NOMO-1 (cell line): Measurements from ENCODE around the gene UQCC2.

Experiments
- DNase-seq, 2 experiments: peaks; one replicate each; lab custom pipeline; 2025; ENCODE audit not compliant: unreplicated experiment in 2 of 2; lab: John Stamatoyannopoulos, UW

Gene UQCC2

DNA sequence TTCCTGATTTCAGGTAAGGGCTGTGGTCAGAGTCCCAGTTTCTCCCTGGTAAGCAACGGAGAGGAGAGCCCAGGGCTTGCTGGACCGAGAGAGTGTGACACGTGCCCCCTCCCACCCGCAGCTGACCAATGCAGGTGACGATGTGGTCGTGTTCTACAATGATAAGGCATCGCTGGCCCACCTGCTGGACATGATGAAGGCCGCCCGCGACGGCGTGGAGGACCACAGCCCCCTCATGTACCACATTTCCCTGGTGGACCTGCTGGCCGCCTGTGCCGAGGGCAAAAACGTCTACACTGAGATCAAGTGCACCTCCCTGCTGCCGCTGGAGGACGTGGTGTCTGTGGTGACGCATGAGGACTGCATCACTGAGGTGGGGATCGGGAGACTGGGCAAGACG, 31.7 kb downstream of the UQCC2 start:
- no peak for DNase-seq

DNA sequence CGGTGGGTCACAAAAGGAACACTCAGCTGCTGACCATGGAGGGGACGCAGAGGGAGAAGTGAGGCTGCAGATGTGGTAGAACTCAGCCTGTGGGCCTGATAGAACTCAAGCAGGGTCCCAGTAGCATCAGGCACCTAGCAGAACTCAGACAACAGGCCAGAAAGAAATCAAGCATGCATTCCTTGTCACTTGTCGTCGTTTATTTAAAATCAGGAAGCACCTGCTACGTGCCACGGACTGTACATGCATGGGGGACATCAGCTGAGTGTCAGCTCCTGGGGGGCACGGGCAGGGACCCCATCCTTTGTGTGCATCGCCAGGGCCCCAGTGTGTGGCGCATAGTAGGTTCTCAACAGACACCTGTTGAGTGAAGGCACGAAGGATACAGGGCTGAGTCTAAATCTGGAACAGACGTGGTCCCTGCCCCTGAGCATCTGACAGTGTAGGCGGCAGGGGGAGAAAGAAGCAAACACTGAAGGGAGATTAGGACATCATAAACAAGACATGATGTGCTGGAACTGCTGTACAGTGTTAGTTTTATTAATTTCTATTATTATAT, 32.5 kb downstream of the UQCC2 start:
- no peak for DNase-seq

DNA sequence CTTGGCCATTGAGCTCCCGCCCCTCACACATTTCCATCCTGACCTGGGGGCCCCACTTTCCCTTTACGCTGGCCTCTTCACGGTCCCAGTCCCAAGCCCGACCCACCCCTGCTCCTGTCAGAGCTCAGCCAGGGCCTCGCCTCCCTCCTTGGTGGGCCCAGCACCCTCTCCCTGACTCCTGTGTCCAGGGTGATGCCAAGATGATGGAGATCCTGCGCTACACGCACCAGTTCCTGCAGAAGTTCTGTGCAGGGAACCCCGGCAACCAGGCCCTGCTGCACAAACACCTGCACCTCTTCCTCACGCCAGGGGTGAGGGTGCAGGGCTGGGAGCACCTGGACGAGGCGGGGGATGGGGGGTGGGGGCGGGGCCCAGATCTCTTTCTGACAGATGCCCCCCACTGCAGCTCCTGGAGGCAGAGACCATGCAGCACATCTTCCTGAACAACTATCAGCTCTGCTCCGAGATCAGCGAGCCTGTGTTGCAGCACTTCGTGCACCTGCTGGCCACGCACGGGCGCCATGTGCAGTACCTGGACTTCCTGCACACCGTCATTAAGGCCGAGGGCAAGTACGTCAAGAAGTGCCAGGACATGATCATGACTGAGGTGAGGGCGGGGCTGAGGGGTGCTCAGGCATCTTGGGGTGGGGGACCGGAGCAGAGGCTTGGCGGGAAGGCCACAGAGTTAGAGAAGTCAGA, 33.1 kb downstream of the UQCC2 start:
- no peak for DNase-seq

DNA sequence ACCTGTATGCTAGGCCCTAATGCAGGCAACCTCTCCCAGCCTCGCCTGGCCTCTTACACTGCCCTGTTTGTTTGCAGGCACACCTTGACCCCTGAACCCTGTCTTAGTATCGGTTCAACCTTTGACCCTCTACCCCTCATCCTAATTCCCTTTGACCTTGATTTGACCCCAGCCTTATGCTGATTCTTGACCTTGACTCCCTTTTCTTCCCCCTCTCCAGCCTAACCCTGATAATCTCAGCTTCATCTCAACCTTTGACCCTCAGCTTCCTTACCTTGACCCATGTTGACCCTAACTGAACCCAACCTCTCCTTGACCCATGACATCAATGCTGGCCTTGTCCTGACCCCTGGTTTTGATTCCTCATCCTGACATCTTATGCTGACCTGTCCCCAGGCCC, 33.8 kb downstream of the UQCC2 start:
- no peak for DNase-seq

DNA sequence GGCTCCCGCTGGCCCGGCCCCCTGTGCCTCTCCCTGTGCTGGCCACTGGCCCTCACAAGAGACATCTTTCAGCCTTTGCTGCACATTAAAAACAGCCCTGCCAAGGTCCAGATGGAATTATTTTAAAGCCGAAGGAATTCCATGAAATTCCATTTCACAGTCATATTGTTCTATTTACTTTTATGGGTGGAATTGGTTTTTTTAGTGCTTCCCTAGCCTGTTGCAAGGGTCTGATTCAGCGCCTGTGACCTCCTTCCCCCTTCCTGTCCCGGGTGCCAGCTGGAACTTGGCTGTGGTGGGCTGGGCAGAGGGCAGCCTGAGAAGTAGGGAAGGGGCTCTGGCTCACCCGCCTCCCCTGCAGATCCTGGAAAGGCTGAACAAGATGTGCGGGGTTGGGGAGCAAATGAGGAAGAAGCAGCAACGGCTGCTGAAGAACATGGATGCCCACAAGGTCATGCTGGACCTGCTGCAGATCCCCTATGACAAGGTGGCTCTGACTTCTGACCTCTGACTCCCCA, 34.3 kb downstream of the UQCC2 start:
- no peak for DNase-seq

DNA sequence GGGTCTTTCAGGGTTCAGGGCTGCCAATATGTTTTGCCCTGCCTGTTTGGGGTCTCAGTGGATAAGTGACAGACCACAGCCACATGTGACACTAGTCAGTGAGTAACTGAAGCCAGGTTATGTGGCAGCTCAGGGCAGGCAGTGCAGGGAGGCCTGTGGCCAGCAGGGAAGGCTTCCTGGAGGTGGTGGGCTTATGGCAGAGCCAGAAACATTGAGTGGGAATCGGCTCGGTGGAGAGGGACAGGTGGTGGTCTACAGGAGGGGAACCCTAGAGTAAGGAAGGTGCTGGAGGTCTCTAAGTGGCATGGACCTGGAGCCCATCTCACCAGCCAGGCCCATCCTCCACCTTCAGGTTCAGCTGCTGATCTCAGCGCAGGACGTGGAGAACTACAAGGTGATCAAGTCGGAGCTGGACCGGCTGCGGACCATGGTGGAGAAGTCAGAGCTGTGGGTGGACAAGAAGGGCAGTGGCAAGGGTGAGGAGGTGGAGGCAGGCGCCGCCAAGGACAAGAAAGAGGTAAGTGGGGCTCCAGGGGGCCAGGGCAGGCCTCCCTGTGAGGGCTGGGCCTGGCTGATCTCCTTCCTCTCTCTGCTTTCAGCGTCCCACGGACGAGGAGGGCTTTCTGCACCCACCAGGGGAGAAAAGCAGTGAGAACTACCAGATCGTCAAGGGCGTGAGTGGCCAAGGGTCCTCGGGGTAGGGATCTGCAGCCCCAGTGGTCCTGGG, 34.9 kb downstream of the UQCC2 start:
- no peak for DNase-seq

DNA sequence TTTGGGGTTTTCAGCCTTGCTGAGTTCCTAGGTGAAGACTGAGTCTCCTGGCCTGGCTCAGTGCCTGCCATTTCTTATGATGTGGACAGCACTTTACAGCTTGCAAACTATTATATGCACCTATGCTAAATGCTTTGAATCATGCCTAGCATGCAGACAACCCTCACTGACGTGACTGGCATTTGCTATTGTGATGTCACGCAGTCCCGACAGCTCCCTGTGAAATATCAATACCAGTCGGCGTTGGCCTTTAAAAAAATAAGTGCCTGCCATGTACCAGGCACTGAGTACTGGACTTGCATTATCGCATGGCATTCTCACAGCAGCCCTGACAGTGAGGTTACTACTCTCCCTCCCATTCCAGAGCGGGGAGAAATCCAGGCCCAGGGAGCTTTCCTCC, 35.5 kb downstream of the UQCC2 start:
- no peak for DNase-seq

DNA sequence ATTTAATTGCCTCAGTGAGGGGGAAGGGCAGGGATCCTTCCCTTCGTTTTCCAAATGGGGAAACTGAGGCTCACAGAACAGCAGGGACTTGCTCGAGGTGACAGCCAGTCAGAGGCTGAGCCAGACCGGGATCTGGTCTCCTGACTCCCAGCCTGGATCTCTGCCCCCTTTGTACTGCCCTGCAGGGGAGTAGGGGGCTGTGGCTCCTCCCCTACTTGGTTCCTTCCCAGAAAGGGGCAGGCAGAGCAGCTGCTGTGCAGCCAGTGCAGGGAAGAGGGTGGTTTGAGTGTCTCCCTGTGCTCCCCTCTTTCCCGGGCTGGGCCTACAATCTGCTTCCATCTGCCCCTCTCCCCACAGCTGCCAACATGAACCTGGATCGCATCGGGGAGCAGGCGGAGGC, 37.6 kb downstream of the UQCC2 start:
- no peak for DNase-seq

DNA sequence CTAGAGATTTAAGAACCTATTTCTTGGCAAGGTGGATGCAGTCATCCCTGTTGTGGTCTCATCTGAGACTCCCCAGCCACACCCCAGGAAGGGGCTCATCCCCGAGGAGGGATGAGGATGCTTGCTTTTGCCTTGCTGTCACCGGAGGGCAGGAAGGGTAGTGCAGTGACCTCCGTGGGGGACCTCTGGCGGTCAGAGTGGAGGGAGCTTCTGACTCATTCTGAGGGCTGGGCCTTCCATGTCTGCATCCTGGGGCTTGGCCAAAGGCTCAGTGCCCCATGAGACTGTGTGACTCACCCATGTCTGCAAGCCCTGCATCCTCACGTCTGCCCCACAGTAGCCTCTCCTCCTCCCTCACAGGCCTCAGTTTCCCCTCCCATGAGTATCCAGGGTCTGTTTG, 38.7 kb downstream of the UQCC2 start:
- peak in 1 of 2 experiments; percentile 2 for DNase-seq

DNA sequence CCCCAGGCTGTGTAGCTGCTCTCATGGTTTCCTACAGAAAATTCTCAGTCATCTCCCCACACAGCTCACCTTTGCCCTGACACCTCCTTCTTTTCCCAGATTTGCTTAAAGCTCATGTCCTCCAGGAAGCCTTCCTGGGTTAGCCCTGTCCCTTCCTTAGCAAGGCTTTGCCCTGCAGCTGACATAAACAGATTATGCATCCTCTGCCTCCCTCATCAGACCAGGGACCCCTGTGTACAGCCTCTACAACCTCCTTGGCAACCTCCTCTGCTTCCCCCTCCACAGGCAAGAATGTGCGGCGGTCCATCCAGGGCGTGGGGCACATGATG, 39.8 kb downstream of the UQCC2 start:
- DNase-seq: no peak

DNA sequence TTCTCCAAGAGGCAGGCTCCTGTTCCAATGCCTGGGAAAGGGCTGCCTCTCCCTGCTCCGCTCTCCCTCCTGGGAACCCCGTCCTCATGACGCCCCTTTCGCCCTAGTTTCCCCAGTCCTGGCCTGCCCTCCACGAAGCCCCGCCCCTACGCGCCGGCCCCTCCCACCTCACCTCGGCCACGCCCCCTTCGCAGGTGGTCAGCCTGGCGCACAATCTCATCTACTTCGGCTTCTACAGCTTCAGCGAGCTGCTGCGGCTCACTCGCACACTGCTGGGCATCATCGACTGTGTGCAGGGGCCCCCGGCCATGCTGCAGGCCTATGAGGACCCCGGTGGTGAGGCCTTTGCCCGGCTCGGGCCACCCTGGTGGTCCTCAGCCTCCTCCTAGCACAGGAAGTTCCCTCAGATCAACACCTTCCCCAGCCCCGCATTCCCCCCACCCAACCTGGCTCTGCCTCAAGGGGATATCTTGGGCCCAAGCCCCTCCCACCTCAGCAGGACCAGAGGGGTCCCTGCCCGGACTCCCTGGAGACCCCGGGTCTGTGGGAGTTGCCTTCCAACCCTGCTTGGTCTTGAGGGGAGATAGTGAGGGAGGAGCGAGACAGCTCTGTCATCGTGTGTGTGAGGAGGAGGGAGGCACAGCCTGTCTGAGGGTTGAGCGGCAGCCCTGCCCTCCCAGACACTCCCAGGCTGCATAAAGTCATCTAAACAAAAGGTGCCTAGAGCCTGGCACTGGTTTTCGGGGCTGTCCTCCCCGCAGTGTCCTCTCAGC, 40.3 kb downstream of the UQCC2 start:
- DNase-seq: no peak

DNA sequence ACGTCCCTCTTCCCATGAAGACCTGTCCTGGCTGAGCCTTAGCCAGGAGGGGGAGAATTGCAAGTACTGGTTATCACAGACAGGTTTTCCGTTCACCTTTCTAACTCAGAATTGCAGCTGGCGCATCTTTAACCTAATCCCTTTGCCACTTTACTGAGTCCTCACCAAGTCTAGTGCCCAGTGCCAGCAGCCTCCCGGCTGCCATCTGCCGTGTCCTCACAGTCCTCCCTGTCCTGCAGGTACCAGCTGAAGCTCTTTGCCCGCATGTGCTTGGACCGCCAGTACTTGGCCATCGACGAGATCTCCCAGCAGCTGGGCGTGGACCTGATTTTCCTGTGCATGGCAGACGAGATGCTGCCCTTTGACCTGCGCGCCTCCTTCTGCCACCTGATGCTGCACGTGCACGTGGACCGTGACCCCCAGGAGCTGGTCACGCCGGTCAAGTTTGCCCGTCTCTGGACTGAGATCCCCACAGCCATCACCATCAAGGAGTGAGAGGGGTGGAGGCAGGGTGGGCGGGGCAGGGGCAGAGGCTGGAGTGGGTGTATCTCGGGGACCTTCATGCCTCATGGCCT, 41.3 kb downstream of the UQCC2 start:
- no peak for DNase-seq

DNA sequence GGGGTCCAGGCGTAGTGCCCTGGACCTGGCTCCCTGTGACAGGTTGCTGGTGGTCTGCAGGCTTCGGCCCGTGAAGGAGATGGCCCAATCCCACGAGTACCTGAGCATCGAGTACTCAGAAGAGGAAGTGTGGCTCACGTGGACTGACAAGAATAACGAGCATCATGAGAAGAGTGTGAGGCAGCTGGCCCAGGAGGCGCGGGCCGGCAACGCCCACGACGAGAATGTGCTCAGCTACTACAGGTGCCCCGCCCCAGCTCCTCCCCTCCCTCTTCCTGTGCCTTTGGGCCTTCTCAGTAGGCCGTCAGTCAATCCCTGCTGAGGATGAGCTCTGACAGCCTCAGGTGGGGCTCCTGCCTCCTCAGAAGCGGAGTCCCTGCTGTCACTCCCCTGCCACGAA, 42.6 kb downstream of the UQCC2 start:
- no peak for DNase-seq

DNA sequence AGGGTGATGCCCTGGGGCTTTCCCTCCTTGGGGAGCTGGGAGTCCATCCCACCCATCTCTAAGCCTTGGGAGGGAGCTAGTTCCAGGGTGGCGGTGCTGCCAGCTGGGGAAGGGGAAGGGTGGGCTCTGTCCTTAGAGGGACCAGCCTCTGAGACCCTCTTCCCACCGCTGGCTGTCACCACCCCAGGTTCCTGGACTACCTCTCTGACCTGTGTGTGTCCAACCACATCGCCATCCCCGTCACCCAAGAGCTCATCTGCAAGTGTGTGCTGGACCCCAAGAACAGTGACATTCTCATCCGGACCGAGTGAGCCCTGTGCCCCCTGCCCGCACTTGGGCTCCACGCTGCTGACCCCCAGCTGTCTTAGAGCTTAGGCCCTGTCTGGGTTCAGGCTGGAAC, 43.2 kb downstream of the UQCC2 start:
- DNase-seq: no peak

DNA sequence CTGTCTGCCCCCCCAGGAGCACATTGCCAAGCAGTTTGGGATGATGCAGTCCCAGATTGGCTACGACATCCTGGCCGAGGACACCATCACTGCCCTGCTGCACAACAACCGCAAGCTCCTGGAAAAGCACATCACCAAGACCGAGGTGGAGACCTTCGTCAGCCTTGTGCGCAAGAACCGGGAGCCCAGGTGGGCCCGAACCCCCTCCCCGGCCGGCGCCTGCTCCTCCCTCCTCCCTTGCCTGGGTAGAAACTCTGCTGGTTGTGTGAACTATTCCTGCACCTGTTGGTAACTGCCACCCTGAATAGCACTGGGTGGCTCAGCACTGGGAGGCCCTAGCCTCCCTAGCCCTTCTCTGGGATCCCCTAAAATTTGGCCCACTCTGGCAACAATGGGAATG, 43.7 kb downstream of the UQCC2 start:
- DNase-seq: no peak

DNA sequence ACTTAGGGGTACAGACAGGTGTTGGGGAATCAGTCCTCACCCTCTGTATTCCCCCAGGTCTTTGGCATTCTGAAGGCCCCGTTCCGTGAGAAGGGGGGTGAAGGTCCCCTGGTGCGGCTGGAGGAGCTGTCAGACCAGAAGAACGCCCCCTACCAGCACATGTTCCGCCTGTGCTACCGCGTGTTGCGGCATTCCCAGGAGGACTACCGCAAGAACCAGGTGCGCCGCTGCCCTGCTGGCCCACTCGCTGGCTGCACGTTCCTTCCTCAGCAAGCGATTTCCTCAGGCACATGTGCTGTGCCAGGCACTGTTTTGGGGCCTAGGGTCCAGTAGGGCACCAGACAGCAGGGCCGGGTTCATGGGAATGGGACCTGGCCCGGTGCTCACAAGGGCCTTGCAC, 44.4 kb downstream of the UQCC2 start:
- no peak for DNase-seq

DNA sequence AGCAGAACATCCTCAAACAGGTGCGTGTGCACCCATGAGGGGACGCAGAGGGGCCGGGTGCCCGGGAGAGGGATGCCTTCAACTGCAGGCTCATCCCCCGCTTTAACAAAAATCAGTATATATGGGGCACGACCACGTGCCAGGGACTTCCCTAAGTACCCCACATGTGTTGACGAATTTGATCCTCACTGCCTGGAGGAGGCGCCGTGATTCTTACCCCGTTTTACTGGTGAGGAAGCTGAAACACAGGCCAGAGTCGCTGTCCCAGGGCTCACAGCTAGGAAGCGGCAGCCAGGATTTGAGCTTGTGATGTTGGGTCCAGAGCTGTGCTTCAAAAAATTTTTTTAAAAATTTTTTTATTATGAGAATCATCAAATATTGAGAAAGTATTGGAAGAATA, 45.5 kb downstream of the UQCC2 start:
- no peak for DNase-seq

DNA sequence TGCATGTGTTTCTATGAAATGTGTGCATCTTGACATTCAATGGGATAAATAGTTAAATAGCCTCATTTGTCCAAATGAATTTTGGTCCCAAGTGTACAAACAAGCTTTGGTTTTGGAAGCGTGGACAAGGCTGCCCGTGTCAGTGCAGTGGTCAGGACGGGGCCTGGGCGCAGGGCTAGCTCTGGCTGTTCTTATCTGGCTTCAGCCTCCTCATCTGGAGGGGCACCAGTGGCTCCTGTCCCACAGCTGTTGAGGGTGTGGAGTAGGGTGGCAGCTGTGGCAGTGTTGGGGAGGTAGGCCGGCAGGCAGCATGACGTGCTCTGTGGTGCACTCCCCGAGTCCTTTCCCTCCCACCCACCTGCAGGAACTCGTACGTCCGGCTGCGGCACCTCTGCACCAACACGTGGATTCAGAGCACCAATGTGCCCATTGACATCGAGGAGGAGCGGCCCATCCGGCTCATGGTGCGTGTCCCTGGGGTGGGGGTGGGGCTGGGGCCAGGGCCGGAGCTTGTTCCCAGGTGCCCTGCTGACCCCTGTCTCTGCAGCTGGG, 46.9 kb downstream of the UQCC2 start:
- no peak for DNase-seq

DNA sequence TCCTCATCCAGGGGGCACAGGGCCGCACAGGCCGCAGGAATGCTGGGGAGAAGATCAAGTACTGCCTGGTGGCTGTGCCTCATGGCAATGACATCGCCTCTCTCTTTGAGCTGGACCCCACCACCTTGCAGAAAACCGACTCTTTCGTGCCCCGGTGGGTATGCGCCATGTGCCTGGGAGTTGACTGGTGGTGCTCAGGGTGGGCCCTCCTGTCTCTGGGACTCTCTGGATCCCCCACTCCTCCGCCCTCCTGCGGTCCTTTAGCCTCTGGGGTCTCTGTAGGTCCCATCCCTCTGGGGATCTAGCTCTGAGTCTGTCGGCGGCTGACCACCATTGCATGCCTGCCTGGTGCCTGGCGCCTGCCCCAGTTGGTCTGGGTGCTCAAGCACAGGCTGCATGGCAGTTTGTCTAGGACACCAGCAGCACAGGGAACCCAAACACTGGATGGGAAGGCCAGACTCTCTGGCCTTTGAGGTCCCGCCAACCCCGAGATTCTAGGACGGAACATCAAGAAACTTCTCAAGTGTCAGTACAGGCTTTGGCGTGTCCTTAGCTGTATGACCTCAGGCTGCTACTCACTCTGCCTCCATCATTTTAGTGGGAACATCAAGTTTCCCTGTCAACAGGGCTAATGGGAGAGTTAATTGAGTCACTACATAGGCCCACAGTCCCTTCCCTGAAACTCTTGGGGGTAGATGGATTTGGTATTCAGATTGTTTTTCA, 47.6 kb downstream of the UQCC2 start:
- no peak for DNase-seq

DNA sequence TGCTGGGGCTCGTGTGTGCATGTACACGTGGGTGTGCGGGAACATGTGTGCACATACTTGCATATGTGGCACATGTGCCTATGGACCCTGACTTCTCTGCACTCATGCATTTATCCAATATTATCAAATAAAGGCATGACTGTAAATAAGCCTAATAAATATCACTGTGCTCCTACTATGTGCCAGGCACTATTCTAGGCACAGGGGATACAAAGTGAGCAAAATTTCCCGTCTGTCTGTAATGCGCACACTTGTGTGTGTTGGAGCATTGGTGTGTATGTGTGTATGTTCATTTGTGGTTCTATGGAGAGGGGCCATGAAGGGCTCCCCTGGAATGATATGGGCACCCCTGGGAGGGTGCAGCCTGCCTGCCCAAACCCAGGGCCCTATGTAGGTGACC, 48.5 kb downstream of the UQCC2 start:
- DNase-seq: no peak
